Sigmoid colon (tissue), 4 donors: ENCODE measurements around the gene LRRIQ1.

ENCODE experiments used
- POLR2A ChIP-seq, 2 donors: fragments of 450-650 bp; IDR thresholded peaks; one replicate each; pipeline ENCODE4 v1.6.1; 2016; ENCODE audit warnings: antibody characterized with exemption in 2 of 2, mild to moderate bottlenecking in 2 of 2, moderate library complexity in 2 of 2
- POLR2AphosphoS5 ChIP-seq, 4 donors: sonication (generic); formaldehyde crosslinking; IDR thresholded peaks; one replicate each; pipeline ENCODE4 v1.6.1; 2017; ENCODE audit warnings: antibody characterized with exemption in 4 of 4
- TF ChIP-seq, protein P1 (sequence below), 4 experiments: fragments of 450-650 bp in 3 of 4; fragments of 200-600 bp in 1 of 4; IDR thresholded peaks; one replicate each; pipeline ENCODE4 v1.5.1; 2016 to 2019; ENCODE audit warnings: antibody characterized with exemption in 4 of 4, mild to moderate bottlenecking in 3 of 4, moderate library complexity in 2 of 4

- TF ChIP-seq, protein P1, sequence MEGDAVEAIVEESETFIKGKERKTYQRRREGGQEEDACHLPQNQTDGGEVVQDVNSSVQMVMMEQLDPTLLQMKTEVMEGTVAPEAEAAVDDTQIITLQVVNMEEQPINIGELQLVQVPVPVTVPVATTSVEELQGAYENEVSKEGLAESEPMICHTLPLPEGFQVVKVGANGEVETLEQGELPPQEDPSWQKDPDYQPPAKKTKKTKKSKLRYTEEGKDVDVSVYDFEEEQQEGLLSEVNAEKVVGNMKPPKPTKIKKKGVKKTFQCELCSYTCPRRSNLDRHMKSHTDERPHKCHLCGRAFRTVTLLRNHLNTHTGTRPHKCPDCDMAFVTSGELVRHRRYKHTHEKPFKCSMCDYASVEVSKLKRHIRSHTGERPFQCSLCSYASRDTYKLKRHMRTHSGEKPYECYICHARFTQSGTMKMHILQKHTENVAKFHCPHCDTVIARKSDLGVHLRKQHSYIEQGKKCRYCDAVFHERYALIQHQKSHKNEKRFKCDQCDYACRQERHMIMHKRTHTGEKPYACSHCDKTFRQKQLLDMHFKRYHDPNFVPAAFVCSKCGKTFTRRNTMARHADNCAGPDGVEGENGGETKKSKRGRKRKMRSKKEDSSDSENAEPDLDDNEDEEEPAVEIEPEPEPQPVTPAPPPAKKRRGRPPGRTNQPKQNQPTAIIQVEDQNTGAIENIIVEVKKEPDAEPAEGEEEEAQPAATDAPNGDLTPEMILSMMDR (IDR thresholded peaks at IDR 0.05), result no peak
- TF ChIP-seq POLR2AphosphoS5 (IDR thresholded peaks at IDR 0.05) (no peak), POLR2A (IDR thresholded peaks at IDR 0.05) (no peak)
These were observed 119.6 kb downstream of the LRRIQ1 start for GRCh38 chr12:85155791-85156190.
